Endodermal cell (in vitro differentiated cells): ENCODE data around the gene CTNNA1. TPM values are rescaled to one million over a fixed set of nuclear protein-coding genes. Genes with fewer than 3 reads are reported as not detected.
"Not testable (repeated sequence)": the region's sequence is repeated elsewhere in the genome, so short reads cannot be mapped to it uniquely, and the experiment has no call there.

ENCODE experiments used
- DNase-seq: peaks from one replicate; pipeline ENCODE4 v3.0.0-alpha.2; 2017
- H3K27ac ChIP-seq: 2 replicates; pipeline ENCODE4 v1.5.1; 2013; ENCODE audit warnings: mild to moderate bottlenecking, low read depth, low read length, moderate library complexity
- H3K27me3 ChIP-seq: 2 replicates; pipeline ENCODE4 v1.6.1; 2013; ENCODE audit warnings: mild to moderate bottlenecking, low read length, moderate library complexity; ENCODE audit not compliant: insufficient read depth, control insufficient read depth, poor library complexity, severe bottlenecking
- H3K36me3 ChIP-seq: 2 replicates; pipeline ENCODE4 v1.7.0; 2013; ENCODE audit warnings: mild to moderate bottlenecking, low read length, moderate library complexity; ENCODE audit not compliant: control insufficient read depth, insufficient read depth
- H3K4me1 ChIP-seq: one replicate; pipeline ENCODE4 v1.7.0; 2013; ENCODE audit warnings: low read length; ENCODE audit not compliant: control insufficient read depth, insufficient read depth
- H3K4me3 ChIP-seq: 2 replicates; pipeline ENCODE4 v1.5.1; 2013; ENCODE audit warnings: mild to moderate bottlenecking, low read length, moderate library complexity
- H3K9ac ChIP-seq: 2 replicates; pipeline ENCODE4 v1.6.1; 2013; ENCODE audit warnings: mild to moderate bottlenecking, low read length, moderate library complexity; ENCODE audit not compliant: poor library complexity, severe bottlenecking; ENCODE audit errors: extremely low read depth
- H3K9me3 ChIP-seq: 2 replicates; pipeline ENCODE4 v1.6.1; 2013; ENCODE audit warnings: mild to moderate bottlenecking, low read length, moderate library complexity; ENCODE audit not compliant: control insufficient read depth
- H3K27ac Mint-ChIP-seq: 2 replicates; pipeline ENCODE4 v1.8.0; 2020; ENCODE audit warnings: mixed read lengths
- H3K27me3 Mint-ChIP-seq: 2 replicates; pipeline ENCODE4 v1.8.0; 2021; ENCODE audit warnings: mild to moderate bottlenecking, mixed read lengths; ENCODE audit not compliant: insufficient read depth
- H3K36me3 Mint-ChIP-seq: 2 replicates; pipeline ENCODE4 v1.8.0; 2020; ENCODE audit warnings: low read depth, mixed read lengths
- H3K4me1 Mint-ChIP-seq: 2 replicates; pipeline ENCODE4 v1.8.0; 2020; ENCODE audit warnings: mixed read lengths
- H3K4me3 Mint-ChIP-seq: 2 replicates; pipeline ENCODE4 v1.8.0; 2020; ENCODE audit warnings: mild to moderate bottlenecking, moderate library complexity, mixed read lengths
- H3K9me3 Mint-ChIP-seq: 2 replicates; pipeline ENCODE4 v1.8.0; 2020; ENCODE audit warnings: mild to moderate bottlenecking, mixed read lengths
- WGBS, 2 experiments: methylation state at CpG; one replicate each; pipeline versions ENCODE4 v1.1.5 to v1.1.7; 2013; ENCODE audit warnings: missing lambda C conversion rate in 2 of 2, mixed read lengths in 1 of 2; ENCODE audit not compliant: insufficient coverage in 1 of 2, insufficient read length in 1 of 2; 5-methylcytosine and 5-hydroxymethylcytosine counted together
- total RNA-seq, 2 donors: library from RNA; stranded (reverse); fragmentation: NEBNext Ultra II Directional in 1 of 2; extraction: Animal tissue kit (Norgen Biotek cat#: 25700) in 1 of 2; gene quantifications; 2 replicates in 1 of 2; 3 replicates in 1 of 2; pipeline ENCODE4 v1.2.1, GENCODE V29; 2021
- TF ChIP-seq, protein P1 (sequence below): fragments of 200-600 bp; sonication (generic); conservative IDR thresholded peaks from 2 replicates; pipeline ENCODE4 v1.5.0; 2021; ENCODE audit warnings: antibody characterized with exemption, mild to moderate bottlenecking

The CTNNA1 gene
- total RNA-seq, 2 donors from 2014 or later, result 298 to 305 TPM

DNA sequence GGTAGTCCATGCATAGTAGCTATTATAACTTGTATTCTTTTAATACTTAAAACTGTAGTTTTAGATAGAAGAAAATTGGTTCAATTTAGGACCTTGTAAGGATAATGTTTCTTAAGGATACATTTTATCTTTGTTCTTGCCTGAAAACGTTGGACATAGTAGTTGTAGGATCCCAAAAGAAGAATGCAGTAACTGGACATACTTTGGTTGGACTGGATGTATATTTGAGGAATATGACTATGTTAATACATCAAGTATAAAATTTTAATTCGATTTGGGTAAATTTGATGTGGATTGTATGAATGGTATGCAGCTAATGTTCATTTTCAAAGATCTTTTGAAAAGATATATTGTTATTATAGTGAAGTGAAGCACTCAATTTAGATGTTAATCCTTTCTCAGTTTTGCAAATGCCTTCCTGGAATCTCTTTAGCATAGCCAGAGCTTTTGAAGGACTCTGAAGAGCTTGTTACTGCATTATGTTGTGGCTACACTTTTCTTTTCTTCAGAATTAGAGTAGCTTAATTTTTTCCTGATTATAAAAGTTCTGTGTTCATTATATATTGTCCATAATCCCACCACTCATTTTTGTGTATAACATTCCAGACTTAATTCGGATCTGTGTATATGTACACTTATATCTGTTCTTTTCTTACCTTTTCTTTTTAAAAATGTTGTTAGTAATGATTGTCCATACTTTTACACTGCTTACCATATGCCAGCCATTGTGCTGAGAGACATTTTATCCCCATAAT lies 80.7 kb downstream of the CTNNA1 start:
- Mint-ChIP-seq H3K27ac (no peak overlapping the region), H3K9me3 (no peaks in the 10 kb centered on the region), H3K4me1 (peaks cover 36% of the 10 kb centered on the region), H3K27me3 (no peaks in the 10 kb centered on the region), H3K36me3 (peaks cover 18% of the 10 kb centered on the region), H3K4me3 (no peak overlapping the region)
- Histone ChIP-seq H3K27ac (no peak overlapping the region), H3K27me3 (no peaks in the 10 kb centered on the region), H3K4me1 (no peaks in the 10 kb centered on the region), H3K36me3 (peaks cover 61% of the 10 kb centered on the region), H3K9ac (no peak overlapping the region), H3K9me3 (peaks cover 6% of the 10 kb centered on the region), H3K4me3 (no peak overlapping the region)
- TF ChIP-seq, protein P1, sequence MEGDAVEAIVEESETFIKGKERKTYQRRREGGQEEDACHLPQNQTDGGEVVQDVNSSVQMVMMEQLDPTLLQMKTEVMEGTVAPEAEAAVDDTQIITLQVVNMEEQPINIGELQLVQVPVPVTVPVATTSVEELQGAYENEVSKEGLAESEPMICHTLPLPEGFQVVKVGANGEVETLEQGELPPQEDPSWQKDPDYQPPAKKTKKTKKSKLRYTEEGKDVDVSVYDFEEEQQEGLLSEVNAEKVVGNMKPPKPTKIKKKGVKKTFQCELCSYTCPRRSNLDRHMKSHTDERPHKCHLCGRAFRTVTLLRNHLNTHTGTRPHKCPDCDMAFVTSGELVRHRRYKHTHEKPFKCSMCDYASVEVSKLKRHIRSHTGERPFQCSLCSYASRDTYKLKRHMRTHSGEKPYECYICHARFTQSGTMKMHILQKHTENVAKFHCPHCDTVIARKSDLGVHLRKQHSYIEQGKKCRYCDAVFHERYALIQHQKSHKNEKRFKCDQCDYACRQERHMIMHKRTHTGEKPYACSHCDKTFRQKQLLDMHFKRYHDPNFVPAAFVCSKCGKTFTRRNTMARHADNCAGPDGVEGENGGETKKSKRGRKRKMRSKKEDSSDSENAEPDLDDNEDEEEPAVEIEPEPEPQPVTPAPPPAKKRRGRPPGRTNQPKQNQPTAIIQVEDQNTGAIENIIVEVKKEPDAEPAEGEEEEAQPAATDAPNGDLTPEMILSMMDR, result no peak
- DNase-seq, result no peak
- WGBS, 2 experiments, result 0 to 33% methylated on average over 1 to 2 of the region's 3 CpGs

DNA sequence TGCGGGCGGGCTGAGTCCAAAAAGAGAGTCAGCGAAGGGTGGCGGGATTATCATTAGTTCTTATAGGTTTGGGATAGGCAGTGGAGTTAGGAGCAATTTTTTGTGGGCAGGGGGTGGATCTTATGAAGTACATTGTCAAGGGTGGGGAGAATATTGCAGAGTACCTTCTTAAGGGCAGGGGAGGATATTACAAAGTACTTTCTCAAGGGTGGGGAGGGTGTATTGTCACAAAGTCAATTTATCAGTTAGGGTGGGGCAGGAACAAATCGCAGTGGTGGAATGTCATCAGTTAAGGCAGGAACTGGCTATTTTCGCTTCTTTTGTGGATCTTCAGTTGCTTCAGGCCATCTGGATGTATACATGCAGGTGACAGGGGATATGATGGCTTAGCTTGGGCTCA lies 81.6 kb downstream of the CTNNA1 start:
- H3K4me3 Mint-ChIP-seq, H3K27me3 Mint-ChIP-seq, H3K9me3 ChIP-seq, H3K9me3 Mint-ChIP-seq, H3K4me3 ChIP-seq, H3K27me3 ChIP-seq, H3K27ac Mint-ChIP-seq, H3K9ac ChIP-seq, DNase-seq, H3K4me1 ChIP-seq, H3K27ac ChIP-seq: not testable (repeated sequence)
- peaks cover 11% of the 10 kb centered on the region for H3K36me3 Mint-ChIP-seq
- WGBS, 2 experiments, result 95 to 100% methylated on average over 1 to 6 of the region's 6 CpGs
- peaks cover 43% of the 10 kb centered on the region for H3K4me1 Mint-ChIP-seq
- peaks cover 54% of the 10 kb centered on the region for H3K36me3 ChIP-seq

DNA sequence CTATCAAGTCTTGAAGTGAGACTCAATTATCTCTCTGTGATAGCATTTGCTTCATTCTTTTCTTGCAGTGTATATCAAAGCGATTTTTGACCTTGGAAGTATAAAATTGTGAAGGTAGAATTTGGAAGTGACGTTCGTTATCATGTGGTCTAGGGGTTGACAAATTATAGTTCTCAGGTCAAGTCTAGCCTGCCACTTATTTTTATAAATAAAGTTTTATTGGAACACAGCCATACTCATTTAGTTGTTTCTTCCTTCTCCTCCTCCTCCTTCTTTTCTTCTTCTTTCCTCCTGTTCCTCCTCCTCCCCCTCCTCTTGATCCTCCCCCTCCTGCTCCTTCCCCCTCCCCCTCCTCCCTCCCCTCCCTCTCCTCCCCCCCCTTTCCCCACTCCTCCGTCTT lies 83.9 kb downstream of the CTNNA1 start:
- peaks cover 36% of the 10 kb centered on the region for H3K4me1 Mint-ChIP-seq
- no peaks in the 10 kb centered on the region for H3K27me3 Mint-ChIP-seq
- peaks cover 7% of the 10 kb centered on the region for H3K36me3 Mint-ChIP-seq
- 99% methylated on average over 3 of the region's 4 CpGs; no CpG with 5 or more reads in 1 of the 2 experiments for WGBS, 2 experiments
- Histone ChIP-seq H3K36me3 (peaks cover 47% of the 10 kb centered on the region), H3K9me3 (peaks cover 6% of the 10 kb centered on the region), H3K4me1 (no peaks in the 10 kb centered on the region), H3K9ac (no peak overlapping the region), H3K27me3 (no peaks in the 10 kb centered on the region), H3K4me3 (no peak overlapping the region), H3K27ac (no peak overlapping the region)
- no peak overlapping the region for H3K27ac Mint-ChIP-seq
- no peak for DNase-seq
- TF ChIP-seq, protein P1, result no peak
- no peak overlapping the region for H3K4me3 Mint-ChIP-seq
- H3K9me3 Mint-ChIP-seq, result no peaks in the 10 kb centered on the region
